HG03135 (cell line): Measurements from ENCODE around the gene PLPPR3.

Source experiments
- ATAC-seq: cut with Tn5 transposase; IDR thresholded peaks from one replicate; pipeline ENCODE4 v1.9.1; 2021; ENCODE audit warnings: mild to moderate bottlenecking, moderate library complexity; ENCODE audit not compliant: unreplicated experiment

PLPPR3 gene

DNA sequence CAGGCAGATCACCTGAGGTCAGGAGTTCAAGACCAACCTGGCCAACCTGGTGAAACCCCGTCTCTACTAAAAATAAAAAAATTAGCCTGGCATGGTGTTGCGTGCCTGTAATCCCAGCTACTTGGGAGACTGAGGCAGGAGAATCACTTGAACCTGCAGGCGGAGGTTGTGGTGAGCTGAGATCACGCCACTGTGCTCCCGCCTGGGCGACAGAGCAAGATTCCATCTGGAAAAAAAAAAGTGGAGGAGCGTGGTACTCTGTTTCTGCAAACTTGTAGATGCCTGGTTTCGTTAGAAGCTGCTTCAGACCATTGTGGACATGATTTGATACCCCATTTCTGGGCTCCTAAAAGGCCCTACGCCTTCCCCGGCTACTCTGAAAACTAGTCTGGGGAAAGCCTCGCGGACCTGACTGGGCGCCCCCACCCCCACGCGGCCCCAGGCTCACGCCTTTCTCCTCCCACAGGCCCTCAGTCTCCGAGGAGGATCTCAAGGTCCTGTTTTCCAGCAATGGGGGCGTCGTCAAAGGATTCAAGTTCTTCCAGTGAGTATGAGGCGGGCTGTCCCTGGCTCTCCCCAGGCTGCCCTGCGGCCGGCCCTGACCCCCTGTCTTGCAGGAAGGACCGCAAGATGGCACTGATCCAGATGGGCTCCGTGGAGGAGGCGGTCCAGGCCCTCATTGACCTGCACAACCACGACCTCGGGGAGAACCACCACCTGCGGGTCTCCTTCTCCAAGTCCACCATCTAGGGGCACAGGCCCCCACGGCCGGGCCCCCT, 11.5 kb downstream of the PLPPR3 start:
- no peak for ATAC-seq

DNA sequence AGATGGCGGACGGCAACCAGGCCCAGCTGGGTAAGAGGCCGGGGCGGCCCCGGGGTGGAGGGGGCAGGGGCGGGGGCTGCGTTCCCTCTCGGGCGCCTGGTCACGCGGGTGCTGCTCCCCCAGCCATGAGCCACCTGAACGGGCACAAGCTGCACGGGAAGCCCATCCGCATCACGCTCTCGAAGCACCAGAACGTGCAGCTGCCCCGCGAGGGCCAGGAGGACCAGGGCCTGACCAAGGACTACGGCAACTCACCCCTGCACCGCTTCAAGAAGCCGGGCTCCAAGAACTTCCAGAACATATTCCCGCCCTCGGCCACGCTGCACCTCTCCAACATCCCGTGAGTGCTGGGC, 13.4 kb downstream of the PLPPR3 start:
- no peak for ATAC-seq

DNA sequence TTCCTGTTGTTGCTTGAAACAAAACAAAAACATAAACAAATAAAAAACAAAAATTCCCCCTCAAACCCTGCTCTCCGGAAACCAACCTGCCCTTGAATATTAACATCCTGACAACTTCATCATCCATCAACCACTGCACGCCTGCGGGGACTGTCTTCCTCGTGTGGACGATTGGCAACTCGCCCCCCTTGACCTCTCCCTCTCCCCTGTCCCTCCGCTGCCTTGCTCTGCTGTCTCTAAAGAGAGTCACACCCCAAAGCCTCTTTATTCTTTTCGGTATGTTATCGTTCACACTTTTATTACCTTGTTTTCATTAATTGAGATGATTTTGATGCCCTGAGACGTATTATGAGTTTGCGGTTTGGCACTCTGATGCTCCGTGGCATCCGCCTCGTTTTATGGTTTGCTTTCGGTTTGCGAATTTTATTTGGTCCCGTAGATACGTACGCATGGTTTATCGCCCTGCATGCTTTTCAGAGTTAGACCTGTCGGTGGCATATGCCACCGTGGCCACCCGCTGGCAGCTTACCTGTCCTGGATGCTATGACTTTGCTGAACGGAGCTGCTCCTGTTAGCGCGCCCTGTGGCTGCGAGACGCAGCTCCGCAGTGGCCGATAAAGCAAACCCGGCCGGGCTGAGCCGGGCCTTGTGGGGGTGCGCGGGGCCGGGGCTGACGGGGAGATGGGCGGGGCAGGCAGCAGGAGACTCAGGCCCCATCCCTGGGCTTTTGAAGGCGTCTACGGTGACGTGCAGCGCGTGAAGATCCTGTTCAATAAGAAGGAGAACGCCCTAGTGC, 13.9 kb downstream of the PLPPR3 start:
- ATAC-seq, result no peak

DNA sequence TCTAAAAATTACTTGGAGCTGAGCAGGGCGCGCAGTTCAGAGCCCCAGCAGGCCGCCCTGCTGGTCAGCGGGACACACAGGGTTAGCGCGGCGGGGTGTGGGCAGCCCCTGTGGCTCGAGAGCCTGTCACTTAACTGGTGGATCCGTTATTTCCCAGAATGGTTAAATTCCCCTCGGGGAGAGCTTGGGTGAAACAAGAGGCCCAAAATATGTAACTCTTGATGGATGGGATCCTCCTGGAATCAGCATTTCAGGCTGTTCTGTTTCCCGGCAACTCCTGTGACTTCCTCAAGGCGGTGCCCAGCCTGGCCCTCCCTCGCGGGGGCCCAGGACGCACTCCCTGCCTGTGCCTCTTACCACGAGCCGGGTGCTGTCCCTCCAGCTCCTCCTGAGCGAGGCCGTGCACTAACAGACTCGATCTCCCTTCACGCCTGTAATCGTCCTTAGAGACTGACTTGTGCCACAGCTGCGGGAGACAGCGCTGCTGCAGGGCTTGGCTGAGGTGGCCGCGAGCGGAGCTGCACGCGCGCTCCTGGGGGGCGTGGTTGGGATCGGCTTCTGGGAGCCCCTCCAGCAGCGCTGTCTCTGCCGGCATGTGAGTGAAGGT, 14.8 kb downstream of the PLPPR3 start:
- no peak for ATAC-seq

DNA sequence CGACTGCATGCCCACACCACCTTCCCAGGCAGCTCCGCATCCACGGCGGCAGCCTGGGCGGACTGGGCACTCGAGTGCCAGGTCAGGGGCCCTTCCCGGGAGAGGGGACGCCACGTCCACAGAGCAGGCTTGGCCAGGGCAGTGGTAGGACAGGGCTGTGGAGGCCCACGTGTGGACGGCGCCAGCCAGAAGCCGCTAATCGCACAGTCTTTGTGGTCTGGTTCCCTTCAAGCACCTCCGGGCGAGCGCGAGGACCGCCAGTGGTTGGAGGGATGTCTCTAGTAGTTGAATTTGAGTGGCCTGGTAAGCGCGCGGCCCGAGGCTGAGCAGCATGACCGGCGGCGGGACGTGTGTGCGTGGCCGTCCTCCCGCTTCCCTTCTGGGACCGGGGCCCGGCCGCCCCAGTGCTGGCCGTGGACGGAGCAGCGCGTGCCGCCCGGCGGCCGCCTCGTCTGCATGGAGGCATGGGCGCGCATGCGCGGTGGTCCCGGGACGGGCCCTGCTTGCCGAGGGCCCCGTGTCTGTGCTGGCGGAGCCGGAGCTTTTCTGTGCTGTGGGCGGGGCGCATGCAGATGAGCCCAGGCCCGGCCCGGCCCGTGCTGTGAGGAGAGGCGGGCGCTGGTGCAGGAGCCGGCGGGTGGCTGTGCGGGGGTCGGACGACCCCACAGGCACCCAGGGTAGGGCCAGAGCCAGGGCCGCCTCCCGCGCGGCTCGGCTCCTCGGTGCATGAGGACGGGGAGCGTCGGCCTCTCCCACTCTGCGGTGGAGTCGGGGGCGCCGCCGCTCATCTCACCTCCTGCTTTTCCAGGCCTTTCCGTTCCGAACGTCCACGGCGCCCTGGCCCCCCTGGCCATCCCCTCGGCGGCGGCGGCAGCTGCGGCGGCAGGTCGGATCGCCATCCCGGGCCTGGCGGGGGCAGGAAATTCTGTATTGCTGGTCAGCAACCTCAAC, 15.9 kb downstream of the PLPPR3 start:
- ATAC-seq, result no peak

- no peak for ATAC-seq
These were observed 16.6 kb downstream of the PLPPR3 start for GRCh38 chr19:805166-805551.

- ATAC-seq, result no peak
These were observed 17.2 kb downstream of the PLPPR3 start for GRCh38 chr19:804419-805165.

GRCh38 chr19:803686-804418, 17.9 kb downstream of the PLPPR3 start:
- no peak for ATAC-seq

GRCh38 chr19:803099-803561, 18.6 kb downstream of the PLPPR3 start:
- ATAC-seq, result no peak

- no peak for ATAC-seq
These were observed 19.2 kb downstream of the PLPPR3 start for GRCh38 chr19:802498-803098.

GRCh38 chr19:801861-802497, 19.8 kb downstream of the PLPPR3 start:
- no peak for ATAC-seq

DNA sequence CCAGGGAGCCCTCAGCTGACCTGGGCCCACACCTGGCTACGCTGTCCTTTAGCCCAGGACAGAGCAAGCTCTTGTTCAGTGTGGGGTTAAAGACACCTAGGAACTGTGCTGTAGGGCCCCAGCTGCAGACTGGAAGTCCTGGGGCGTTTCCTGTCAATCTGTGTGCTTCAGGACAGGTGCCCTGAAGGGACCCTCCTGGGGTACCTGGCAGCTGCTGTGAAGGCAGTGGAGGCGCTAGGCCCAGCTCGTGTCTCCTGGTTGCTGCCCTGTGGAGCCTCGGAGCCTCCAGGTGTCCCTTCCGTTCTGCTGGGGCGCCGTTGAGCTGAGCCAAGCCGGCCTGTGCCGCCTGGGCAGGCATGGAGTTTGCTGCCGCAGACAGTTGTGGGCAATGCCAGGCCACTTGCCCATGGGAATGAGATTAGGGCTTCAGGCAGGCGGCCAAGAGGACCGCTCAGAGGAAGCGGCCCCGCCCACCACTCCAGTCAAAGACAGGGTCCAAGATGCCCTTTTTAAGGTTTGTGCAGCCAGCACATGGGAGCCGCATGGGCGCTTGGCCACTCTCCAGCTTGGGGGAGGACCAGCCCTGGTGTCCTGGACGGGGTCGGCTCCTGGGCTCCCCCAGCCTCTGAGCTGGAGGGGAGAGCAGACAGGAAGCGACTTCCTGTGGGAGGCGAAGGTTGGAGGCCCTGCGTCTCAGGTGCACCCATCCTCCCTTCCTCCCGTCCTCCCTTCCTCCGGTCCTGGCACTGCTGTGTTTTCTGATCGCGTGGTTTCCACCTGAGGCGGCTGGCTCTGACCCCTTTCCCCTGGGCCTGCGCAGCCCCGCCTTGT, 20.5 kb downstream of the PLPPR3 start:
- no peak for ATAC-seq

DNA sequence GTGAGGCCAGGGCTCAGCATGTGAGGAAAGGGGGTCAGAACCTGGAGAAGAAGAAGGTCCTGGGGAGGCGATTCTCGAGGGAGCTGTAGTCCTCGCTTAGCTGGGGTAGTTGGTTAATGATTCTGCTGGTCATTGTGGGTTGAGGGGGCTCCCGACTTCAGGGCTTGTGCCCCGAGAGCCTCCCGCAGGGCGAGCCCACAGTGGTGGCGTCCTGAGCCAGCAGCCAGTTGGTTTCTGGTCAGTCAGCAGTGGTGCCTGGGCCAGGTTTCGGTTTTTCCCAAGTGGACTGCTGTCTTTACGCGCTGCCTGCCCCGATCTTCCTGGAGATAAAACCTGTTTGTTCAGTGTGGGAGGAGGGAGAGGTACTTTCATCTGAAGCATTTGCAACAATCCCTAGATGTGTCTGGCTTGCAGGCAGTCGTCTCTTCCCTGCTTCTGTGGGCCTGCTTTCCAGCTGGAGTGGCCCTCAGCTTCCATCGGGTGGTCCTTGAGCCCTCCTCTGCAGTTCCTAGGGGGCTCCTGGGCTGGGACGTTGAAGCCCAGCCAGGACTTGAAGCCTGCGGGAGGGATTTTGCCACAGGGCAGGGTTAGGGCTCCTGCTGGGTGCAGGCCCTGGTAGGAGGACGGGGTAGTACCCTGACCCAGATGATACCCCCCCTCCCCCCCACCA, 21.3 kb downstream of the PLPPR3 start:
- ATAC-seq, result no peak

GRCh38 chr19:799076-799881, 22.5 kb downstream of the PLPPR3 start:
- no peak for ATAC-seq

DNA sequence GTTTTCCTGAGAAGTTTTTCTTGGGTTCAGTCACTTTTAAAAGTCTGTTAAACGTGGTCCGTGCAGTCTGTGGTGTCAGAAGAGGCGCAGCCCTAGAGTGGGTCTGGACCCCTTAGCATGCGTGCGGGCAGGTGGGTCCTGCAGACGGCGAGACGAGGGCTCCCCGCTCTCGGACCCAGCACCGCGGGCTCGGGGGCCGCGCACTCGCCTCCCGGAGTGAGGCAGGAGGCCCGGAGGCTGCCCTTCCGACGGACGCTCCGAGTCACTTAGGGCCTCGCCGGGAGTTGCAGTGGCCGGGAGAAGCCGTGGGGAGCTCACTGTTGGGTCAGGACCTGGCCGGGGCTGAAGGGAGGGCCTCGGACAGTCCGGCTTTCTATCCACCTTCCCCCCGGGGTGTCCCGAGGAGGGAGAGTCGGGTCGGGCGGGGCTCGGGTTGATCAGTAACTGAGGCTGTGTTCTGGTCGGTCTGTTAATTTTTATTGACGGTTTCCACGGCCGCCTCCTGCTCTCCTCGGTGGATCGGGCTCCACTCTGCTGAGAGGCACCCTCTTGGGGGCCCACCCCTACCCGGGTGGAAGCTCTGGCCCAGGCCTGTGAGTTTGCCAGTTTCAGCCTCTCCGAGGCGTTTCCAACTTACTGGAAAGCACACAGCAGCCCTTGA, 23.2 kb downstream of the PLPPR3 start:
- ATAC-seq, result no peak
